Neural cell (in vitro differentiated cells): ENCODE measurements around the gene LRP2. TPM values are rescaled to one million over a fixed set of nuclear protein-coding genes. Genes with fewer than 3 reads are reported as not detected.

Experiments
- H2AFZ ChIP-seq: fragments of 200-600, 300-800 bp; sonication (generic), shearing (Covaris generic); 2 replicates; pipeline ENCODE4 v1.6.0; 2014; ENCODE audit warnings: low read depth, mild to moderate bottlenecking, antibody characterized with exemption, low read length, moderate library complexity
- H3F3A ChIP-seq: fragments of 200-600 bp; shearing (Covaris generic); 2 replicates; pipeline ENCODE4 v1.6.1; 2016; ENCODE audit warnings: mild to moderate bottlenecking, moderate library complexity, mixed read lengths, antibody characterized with exemption, low read length; ENCODE audit not compliant: insufficient read depth, poor library complexity, severe bottlenecking
- H3K27ac ChIP-seq: fragments of 200-600, 300-800 bp; sonication (generic), shearing (Covaris generic); 2 replicates; pipeline ENCODE4 v1.5.1; 2014; ENCODE audit warnings: mild to moderate bottlenecking, low read length, moderate library complexity
- H3K27me3 ChIP-seq: fragments of 300-800, 200-600 bp; sonication (generic), shearing (Covaris generic); 2 replicates; pipeline ENCODE4 v1.6.0; 2014; ENCODE audit warnings: mild to moderate bottlenecking, low read depth, low read length, moderate library complexity; ENCODE audit not compliant: insufficient read depth
- H3K36me3 ChIP-seq: fragments of 300-800, 200-600 bp; sonication (generic), shearing (Covaris generic); 2 replicates; pipeline ENCODE4 v1.5.1; 2014; ENCODE audit warnings: mild to moderate bottlenecking, antibody characterized with exemption, low read length, moderate library complexity; ENCODE audit not compliant: insufficient read depth
- H3K4me2 ChIP-seq: fragments of 300-800, 200-600 bp; sonication (generic), shearing (Covaris generic); 2 replicates; pipeline ENCODE4 v1.6.0; 2014; ENCODE audit warnings: mild to moderate bottlenecking, low read length
- H3K4me3 ChIP-seq: fragments of 300-800, 200-600 bp; sonication (generic), shearing (Covaris generic); 2 replicates; pipeline ENCODE4 v1.5.1; 2014; ENCODE audit warnings: mild to moderate bottlenecking, low read length, moderate library complexity
- H3K79me2 ChIP-seq: fragments of 200-600 bp; shearing (Covaris generic); replicated peaks from 2 replicates; pipeline ENCODE4 v1.6.0; 2014; ENCODE audit warnings: mild to moderate bottlenecking, low read length, moderate library complexity; ENCODE audit not compliant: insufficient read depth
- H3K9ac ChIP-seq: fragments of 300-800, 200-600 bp; sonication (generic), shearing (Covaris generic); 2 replicates; pipeline ENCODE4 v1.6.1; 2016; ENCODE audit warnings: mild to moderate bottlenecking, low read length, mixed read lengths
- H3K9me2 ChIP-seq: fragments of 200-600 bp; shearing (Covaris generic); 2 replicates; pipeline ENCODE4 v1.6.1; 2016; ENCODE audit warnings: mild to moderate bottlenecking, low read length, mixed read lengths; ENCODE audit not compliant: insufficient read depth
- H3K9me3 ChIP-seq: fragments of 200-600, 300-800 bp; sonication (generic), shearing (Covaris generic); 2 replicates; pipeline ENCODE4 v1.6.1; 2016; ENCODE audit warnings: mild to moderate bottlenecking, mixed run types, low read length, moderate library complexity, mixed read lengths
- H4K20me1 ChIP-seq: fragments of 200-600 bp; shearing (Covaris generic); 2 replicates; pipeline ENCODE4 v1.6.1; 2016; ENCODE audit warnings: mild to moderate bottlenecking, mixed run types; ENCODE audit not compliant: insufficient read depth
- EP300 ChIP-seq: fragments of 450-650 bp; conservative IDR thresholded peaks from 2 replicates; pipeline ENCODE4 v1.6.1; 2014; ENCODE audit warnings: antibody characterized with exemption, mild to moderate bottlenecking, moderate library complexity; ENCODE audit not compliant: poor library complexity, severe bottlenecking
- EZH2 ChIP-seq: fragments of 200-600, 300-800 bp; shearing (Covaris generic), sonication (generic); IDR thresholded peaks from 2 replicates; pipeline ENCODE4 v1.6.1; 2014; ENCODE audit warnings: antibody characterized with exemption, low read length, borderline replicate concordance, mild to moderate bottlenecking; ENCODE audit not compliant: insufficient read depth, poor library complexity, severe bottlenecking
- MXI1 ChIP-seq: fragments of 450-650 bp; conservative IDR thresholded peaks from 2 replicates; pipeline ENCODE4 v1.6.1; 2014; ENCODE audit warnings: antibody characterized with exemption, mild to moderate bottlenecking; ENCODE audit not compliant: poor library complexity, severe bottlenecking
- POLR2AphosphoS5 ChIP-seq: IDR thresholded peaks from 2 replicates; pipeline ENCODE4 v1.6.1; 2012
- RAD21 ChIP-seq: fragments of 450-650 bp; conservative IDR thresholded peaks from 2 replicates; pipeline ENCODE4 v1.6.1; 2014; ENCODE audit warnings: antibody characterized with exemption, mild to moderate bottlenecking, moderate library complexity
- SMC3 ChIP-seq: fragments of 450-650 bp; conservative IDR thresholded peaks from 2 replicates; pipeline ENCODE4 v1.6.1; 2014; ENCODE audit warnings: antibody characterized with exemption, mild to moderate bottlenecking, moderate library complexity; ENCODE audit not compliant: poor library complexity
- TAF1 ChIP-seq: IDR thresholded peaks from 2 replicates; pipeline ENCODE4 v1.6.1; 2012; ENCODE audit warnings: low read depth
- polyA plus RNA-seq: library from polyadenylated mRNA; depleted of rRNA; stranded (reverse); fragments of >200 nt; gene quantifications from 2 replicates; pipeline ENCODE4 v1.2.3, GENCODE V29; 2014
- TF ChIP-seq, protein P1 (sequence below): fragments of 450-650 bp; IDR thresholded peaks from 2 replicates; pipeline ENCODE4 v1.5.1; 2014; ENCODE audit warnings: antibody characterized with exemption, mild to moderate bottlenecking, moderate library complexity; ENCODE audit not compliant: poor library complexity, severe bottlenecking
- TF ChIP-seq, protein P2 (sequence below): IDR thresholded peaks from 2 replicates; pipeline ENCODE4 v1.6.1; 2012; ENCODE audit warnings: borderline replicate concordance

The LRP2 gene
- polyA plus RNA-seq, 1 donor from 2014 or later, result 1.8 TPM

DNA sequence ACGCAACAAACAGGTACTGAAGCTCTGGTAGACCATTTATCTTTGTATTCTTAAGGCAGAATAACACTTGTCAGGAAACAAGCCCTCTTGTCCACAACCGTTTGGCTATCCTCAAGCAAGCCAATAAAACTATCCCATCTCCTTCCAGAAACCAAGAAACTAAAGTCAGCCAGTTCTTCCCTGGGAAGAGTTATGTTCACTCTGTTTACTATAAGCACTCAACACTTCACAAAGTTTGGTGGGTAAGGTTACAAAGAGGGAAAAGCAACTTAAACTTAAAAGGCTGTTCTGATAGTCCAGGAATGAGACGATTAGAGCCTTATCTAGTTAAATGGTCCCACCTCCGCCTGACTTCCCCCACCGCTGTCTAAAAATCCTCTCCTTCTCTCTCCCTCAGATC is 25.6 kb downstream of the LRP2 start:
- TF ChIP-seq EP300, result no peak
- TF ChIP-seq, protein P1, sequence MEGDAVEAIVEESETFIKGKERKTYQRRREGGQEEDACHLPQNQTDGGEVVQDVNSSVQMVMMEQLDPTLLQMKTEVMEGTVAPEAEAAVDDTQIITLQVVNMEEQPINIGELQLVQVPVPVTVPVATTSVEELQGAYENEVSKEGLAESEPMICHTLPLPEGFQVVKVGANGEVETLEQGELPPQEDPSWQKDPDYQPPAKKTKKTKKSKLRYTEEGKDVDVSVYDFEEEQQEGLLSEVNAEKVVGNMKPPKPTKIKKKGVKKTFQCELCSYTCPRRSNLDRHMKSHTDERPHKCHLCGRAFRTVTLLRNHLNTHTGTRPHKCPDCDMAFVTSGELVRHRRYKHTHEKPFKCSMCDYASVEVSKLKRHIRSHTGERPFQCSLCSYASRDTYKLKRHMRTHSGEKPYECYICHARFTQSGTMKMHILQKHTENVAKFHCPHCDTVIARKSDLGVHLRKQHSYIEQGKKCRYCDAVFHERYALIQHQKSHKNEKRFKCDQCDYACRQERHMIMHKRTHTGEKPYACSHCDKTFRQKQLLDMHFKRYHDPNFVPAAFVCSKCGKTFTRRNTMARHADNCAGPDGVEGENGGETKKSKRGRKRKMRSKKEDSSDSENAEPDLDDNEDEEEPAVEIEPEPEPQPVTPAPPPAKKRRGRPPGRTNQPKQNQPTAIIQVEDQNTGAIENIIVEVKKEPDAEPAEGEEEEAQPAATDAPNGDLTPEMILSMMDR, result no peak
- no peak for TF ChIP-seq RAD21
- TF ChIP-seq, protein P2, sequence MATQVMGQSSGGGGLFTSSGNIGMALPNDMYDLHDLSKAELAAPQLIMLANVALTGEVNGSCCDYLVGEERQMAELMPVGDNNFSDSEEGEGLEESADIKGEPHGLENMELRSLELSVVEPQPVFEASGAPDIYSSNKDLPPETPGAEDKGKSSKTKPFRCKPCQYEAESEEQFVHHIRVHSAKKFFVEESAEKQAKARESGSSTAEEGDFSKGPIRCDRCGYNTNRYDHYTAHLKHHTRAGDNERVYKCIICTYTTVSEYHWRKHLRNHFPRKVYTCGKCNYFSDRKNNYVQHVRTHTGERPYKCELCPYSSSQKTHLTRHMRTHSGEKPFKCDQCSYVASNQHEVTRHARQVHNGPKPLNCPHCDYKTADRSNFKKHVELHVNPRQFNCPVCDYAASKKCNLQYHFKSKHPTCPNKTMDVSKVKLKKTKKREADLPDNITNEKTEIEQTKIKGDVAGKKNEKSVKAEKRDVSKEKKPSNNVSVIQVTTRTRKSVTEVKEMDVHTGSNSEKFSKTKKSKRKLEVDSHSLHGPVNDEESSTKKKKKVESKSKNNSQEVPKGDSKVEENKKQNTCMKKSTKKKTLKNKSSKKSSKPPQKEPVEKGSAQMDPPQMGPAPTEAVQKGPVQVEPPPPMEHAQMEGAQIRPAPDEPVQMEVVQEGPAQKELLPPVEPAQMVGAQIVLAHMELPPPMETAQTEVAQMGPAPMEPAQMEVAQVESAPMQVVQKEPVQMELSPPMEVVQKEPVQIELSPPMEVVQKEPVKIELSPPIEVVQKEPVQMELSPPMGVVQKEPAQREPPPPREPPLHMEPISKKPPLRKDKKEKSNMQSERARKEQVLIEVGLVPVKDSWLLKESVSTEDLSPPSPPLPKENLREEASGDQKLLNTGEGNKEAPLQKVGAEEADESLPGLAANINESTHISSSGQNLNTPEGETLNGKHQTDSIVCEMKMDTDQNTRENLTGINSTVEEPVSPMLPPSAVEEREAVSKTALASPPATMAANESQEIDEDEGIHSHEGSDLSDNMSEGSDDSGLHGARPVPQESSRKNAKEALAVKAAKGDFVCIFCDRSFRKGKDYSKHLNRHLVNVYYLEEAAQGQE, result no peak
- TF ChIP-seq EZH2, result no peak
- no peak for TF ChIP-seq POLR2AphosphoS5
- no peak for TF ChIP-seq SMC3
- Histone ChIP-seq H3K79me2 (peaks cover 13% of the 10 kb centered on the region), H4K20me1 (no peaks in the 10 kb centered on the region), H3K9me2 (no peaks in the 10 kb centered on the region), H3K36me3 (no peaks in the 10 kb centered on the region), H3K27ac (no peak overlapping the region), H3K27me3 (no peaks in the 10 kb centered on the region), H3K4me2 (no peak overlapping the region), H3K4me3 (no peak overlapping the region), H3F3A (no peaks in the 10 kb centered on the region), H2AFZ (no peak overlapping the region), H3K9me3 (no peaks in the 10 kb centered on the region), H3K9ac (no peak overlapping the region)

DNA sequence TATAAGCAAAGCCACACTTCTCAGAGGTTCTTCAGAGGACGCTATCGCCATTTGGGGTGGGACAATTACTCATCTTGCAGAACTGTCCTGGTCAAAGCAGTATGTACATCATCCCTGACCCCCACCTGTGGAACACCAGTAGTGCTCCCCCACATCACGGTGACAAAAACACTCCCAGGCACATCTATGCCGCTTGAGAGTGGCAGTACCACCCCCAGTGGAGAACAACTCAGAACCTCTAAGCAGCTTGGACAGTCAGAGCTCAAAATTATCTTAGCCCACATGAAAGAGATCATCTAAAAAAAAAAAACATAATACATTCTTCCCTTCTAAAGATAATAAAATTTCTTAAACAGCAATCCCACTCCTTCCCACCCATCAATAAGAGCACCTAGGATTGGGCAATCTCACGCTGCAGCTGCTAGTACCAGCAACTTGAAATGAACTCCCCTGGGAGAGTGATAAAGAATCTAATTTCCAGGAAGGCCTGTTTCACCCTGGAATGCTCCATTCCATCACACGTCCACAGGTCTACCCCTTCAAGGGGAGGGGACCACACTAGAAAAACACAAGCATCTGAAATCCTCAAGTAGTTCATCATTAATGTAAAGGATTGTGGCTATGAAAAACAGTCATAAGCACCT is 31.7 kb downstream of the LRP2 start:
- H3K4me3 ChIP-seq, result no peak overlapping the region
- no peaks in the 10 kb centered on the region for H3K27me3 ChIP-seq
- no peaks in the 10 kb centered on the region for H3K36me3 ChIP-seq
- no peaks in the 10 kb centered on the region for H3K9me3 ChIP-seq
- no peak overlapping the region for H3K4me2 ChIP-seq
- no peak overlapping the region for H3K27ac ChIP-seq
- no peak for TF ChIP-seq EP300
- TF ChIP-seq, protein P1, result no peak
- TF ChIP-seq RAD21, result no peak
- no peak for TF ChIP-seq SMC3
- TF ChIP-seq, protein P2, result no peak
- no peak for TF ChIP-seq TAF1
- no peak for TF ChIP-seq EZH2
- no peak for TF ChIP-seq POLR2AphosphoS5
- TF ChIP-seq MXI1, result no peak
- no peaks in the 10 kb centered on the region for H3K79me2 ChIP-seq
- H3K9ac ChIP-seq, result no peak overlapping the region
- H3F3A ChIP-seq, result no peaks in the 10 kb centered on the region
- no peak overlapping the region for H2AFZ ChIP-seq
- H4K20me1 ChIP-seq, result no peaks in the 10 kb centered on the region
- no peaks in the 10 kb centered on the region for H3K9me2 ChIP-seq
